GM19395 (cell line): ENCODE data around the gene KIF16B.
"Not testable (repeated sequence)": the region's sequence is repeated elsewhere in the genome, so short reads cannot be mapped to it uniquely, and the experiment has no call there.

Experiments used
- ATAC-seq: cut with Tn5 transposase; IDR thresholded peaks from one replicate; pipeline ENCODE4 v1.9.1; 2021; ENCODE audit warnings: mild to moderate bottlenecking, moderate library complexity; ENCODE audit not compliant: unreplicated experiment

KIF16B gene

DNA sequence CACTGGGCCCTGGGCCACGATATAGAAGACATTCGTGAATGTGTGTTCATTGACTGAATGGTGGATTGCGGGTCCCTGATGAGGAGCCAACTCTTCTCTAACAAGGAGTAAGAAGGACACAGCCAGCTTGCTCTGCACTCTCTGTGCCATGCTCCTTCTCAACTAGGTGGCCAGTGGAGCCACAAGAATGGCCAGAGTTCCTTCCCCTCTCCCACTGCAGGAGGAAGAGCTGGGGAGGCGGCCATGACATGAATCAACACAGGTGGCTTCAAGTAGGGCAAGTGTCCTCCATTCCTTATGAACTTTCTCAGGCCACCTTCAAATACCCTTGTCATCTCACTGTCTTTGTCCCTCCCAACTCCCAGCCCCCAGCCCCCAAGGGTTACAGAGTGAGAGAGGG is 305.7 kb downstream of the KIF16B start:
- ATAC-seq = no peak

DNA sequence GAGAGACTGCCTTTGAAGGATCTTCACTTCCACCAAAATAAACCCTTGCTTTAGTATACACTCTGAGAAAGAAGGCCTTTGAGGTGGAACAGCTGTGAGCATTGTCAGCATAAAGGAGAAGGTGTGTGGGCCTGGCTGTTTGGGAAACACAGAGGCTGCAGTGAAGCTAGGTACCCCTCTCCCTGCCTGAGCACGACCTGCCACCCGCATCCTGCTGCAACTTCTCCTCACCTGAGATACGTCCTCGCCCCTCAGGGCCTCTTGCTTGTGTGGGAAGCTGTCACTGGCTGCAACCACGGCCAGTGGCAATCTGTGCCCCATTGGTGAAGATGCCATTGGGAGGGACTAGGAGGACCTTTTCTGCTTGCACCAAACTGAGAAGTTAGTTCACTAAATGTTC is 307.9 kb downstream of the KIF16B start:
- no peak for ATAC-seq

GRCh38 chr20:16263582-16263981 is 309.7 kb downstream of the KIF16B start:
- no peak for ATAC-seq

DNA sequence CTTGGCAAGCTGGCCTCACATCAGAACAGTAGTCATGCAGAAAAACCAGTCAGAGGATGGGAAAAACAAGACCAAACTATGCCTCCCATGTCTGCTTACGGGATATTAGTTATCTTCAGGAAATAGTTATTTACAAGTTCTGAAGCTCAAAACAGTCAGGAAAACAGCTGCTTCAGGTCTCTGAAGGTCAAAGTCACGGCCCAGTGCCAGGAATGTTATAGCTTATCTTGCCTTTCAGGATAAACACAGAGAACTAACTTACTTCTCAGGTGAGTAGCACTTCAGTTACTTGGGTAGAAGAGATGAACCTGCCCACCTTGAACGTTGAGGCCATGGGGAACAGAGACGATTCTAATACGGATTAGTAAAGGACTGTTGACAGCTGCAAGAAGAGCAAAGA is 310.7 kb downstream of the KIF16B start:
- ATAC-seq = no peak

DNA sequence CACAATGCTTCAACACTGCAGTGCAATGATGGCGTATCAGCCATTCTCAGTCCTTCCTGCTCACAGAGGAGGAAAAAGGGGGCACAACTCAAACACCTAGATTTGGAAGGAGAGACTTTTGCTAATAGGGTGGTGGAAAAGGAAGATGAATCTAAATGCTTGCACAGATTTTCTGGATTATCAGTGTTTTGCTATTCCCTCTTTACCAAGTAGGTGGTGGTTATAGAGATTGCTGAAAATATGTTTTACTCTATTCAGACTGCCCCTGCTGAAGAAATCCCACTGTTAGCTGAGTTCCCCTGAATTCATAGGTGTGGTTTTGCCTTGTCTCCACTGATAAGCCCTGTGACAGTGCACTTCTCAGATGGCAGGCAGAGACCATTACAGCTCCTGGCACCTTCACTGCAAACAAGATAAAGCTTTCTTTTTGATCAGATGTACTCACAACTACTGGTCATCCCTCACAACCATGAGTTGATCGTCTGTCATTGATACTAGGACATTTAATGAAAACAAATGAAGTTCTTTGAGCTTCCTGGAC is 311.4 kb downstream of the KIF16B start:
- ATAC-seq = no peak

- ATAC-seq = no peak
Observed at GRCh38 chr20:16260911-16261310, 312.3 kb downstream of the KIF16B start.

GRCh38 chr20:16260133-16260532 is 313.1 kb downstream of the KIF16B start:
- not testable (repeated sequence) for ATAC-seq

- ATAC-seq = no peak
Observed at GRCh38 chr20:16258766-16259165, 314.5 kb downstream of the KIF16B start.

DNA sequence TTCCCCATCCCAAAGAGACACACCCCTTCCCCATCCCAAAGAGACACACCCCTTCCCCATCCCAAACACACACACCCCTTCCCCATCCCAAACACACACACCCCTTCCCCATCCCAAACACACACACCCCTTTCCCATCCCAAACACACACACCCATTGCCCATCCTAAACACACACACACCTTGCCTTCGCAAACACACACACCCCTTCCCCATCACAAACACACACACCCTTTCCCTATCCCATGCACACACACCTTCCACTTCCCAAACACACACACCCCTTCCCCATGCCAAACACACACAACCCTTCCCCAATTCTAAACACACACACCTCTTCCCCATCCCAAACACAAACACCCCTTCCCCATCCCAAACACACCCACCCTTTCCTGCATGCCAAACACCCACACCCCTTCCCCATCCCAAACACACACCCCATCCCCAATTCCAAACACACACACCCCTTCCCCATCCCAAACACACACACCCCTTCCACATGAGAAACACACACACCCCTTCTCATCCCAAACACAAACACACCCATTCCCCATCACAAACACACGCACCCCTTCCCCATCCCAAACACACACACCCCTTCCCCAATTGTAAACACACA is 315.3 kb downstream of the KIF16B start:
- no peak for ATAC-seq

DNA sequence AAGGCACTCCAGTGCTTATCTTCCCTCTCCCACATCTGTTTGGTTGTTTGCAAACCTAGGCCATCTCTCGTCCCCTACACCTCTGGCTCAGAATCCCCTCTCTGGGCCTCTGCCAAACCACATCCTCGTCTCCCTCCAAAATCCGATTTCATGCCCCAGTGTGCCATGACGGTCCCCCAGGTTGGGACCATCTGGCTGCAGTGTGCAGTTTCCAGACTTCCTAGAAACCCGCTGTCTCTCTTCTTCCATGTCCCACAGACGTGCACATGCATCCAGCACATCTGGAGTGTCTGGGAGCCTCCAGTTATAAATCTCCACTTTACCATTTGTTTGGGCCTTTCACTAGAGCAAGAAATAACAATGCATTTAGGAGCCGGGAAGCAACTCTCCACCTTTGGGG is 316.2 kb downstream of the KIF16B start:
- no peak for ATAC-seq

GRCh38 chr20:16246870-16247269 is 326.4 kb downstream of the KIF16B start:
- no peak for ATAC-seq

DNA sequence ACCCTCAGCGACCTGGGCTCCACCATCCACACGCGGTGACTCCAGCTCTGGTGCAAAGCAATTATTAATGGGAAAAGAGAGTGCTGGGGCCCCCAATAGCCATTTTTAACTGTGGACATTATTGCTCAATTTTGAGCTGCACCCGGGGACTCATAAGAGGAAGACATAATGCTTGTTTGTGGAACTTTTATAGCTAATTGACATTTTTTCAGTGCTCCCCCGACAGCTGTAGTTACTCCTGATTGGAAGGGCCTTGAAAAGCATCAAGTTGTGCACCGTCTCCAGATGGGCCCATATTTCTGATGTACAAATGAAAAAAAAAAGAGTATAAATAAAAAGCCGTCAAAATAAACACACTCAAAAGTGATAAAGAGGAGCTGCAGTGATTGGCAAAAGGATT is 327.0 kb downstream of the KIF16B start:
- no peak for ATAC-seq

GRCh38 chr20:16245879-16246278 is 327.4 kb downstream of the KIF16B start:
- ATAC-seq = no peak

DNA sequence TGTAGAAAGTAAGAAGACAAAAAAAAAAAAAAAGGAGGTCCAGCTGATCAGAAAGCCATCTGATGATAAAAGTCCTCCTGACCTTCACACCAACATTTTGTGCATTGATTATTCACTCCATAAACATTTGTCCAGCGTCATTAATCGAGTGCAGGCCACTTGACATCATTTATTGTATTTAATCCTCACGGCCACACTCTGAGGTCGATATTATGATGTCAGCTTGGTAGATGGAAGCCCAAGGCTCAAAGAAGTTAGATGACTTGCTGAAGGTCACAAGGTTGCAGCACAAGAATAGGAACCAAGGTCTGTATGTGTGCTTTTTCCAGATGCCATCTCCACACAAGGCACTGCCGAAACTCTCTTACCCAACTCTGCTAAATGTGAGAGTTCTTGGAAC is 328.4 kb downstream of the KIF16B start:
- no peak for ATAC-seq

DNA sequence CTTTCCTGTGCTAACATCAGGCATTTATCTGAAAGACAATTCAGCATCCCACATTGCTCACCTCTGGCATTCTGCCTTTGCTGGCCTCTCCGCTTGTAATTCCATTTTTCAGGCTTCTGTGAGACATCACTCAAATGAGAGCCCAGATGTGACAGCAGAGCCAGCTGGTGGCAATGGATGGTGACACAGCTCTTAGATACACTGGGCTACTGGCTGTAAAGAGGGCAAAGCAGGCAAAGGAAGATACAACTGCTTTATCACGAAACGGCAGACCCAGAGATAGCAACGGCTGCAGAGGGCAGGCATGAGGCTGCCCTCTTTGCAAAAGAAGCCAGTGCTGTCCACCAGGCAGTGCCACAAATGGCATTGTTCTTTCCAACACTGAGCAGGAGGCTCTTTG is 329.8 kb downstream of the KIF16B start:
- ATAC-seq = no peak

GRCh38 chr20:16241911-16242310 is 331.3 kb downstream of the KIF16B start:
- ATAC-seq = no peak

DNA sequence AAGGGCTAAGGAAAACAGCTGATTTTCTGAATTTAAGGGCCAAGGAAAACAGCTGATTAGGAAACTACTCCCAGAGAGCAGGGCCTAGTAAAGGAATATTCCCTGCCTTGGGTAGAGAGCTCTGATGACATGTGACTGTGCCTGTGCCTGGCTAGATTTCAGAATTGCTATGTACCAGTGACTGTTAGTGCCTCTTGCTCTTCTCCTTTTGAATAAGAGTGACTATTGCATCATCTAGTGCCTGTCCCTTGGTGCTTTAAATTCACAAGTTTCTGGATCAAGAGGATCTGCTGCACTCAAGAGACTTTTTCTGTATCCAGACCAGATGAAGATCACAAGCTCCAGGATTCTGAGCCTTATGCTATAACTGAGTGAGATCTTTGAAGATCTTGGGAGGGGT is 332.9 kb downstream of the KIF16B start:
- no peak for ATAC-seq

DNA sequence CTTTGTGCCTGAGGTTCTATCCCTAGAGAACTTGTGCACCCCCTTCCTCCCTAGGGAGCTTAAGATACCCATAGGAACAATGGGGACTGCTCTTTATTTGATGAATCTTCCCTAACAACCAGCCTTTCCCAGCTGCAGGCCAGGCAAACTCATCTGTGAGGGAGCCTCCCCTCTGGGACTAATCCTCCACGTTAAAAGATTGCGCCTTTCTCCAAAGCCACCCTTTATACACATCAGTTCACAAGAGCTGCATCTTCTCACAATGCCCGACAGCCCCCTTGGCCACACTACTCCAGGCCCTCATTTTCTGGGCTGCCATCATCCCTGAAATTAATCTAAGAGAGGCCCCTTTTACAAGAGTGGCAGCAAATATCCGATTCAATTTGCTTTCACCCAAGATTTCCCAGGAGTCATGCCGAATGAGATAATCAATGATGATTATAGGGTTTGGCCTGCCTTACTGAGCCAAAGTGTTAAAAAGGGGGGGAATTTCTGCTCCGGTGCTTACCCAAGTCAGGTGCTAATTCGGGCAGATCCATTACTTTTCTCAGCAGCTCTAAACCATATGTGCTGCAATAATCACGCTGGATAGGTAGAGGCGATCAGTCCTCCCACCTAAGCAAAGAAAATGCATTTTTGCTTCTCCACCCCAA is 336.5 kb downstream of the KIF16B start:
- no peak for ATAC-seq

DNA sequence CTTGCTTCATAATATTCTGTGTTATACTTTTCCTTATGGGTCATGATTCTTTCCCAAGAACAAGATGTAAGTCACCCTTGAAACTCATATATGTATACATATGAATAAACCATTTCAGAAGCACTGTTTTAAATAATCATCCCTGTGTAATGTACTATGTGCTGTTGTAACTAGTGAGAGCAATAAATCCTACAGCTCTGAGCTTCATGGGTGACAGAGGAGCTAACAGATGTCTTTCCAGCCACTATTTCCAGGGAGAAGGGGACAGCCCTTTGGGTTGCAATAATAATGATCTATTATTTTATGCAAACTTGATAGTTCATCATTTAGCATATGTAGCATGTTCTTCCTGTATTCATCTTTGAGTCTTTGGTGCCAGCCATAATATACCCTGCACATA is 342.8 kb downstream of the KIF16B start:
- ATAC-seq = no peak

DNA sequence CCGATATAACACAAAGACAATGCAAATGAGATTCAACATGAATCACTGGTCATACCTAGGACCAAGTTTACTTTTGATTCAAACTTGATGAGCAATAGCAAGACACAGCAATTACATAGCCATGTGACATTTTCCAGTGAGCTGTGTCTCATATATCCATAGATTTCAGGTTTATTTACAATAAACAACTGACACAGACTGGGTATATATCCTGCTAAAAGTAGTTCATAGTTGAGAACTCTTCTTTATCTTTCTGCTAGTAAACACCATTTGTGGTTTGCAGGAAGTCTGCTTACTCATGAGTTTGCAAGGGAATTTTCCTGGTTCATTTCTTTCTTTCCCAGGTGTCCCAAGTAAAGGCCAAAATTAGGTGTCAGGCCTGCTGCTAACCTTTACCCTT is 343.4 kb downstream of the KIF16B start:
- ATAC-seq = no peak

GRCh38 chr20:16228722-16229121 is 344.5 kb downstream of the KIF16B start:
- no peak for ATAC-seq

GRCh38 chr20:16226961-16227360 is 346.3 kb downstream of the KIF16B start:
- not testable (repeated sequence) for ATAC-seq

GRCh38 chr20:16224836-16225235 is 348.4 kb downstream of the KIF16B start:
- no peak for ATAC-seq
